ENCODE measurements around the gene SNX22.
A peak's percentile ranks its signal among the peaks of the same experiment; 100 is the strongest.

Gene SNX22

GRCh38 chr15:64163659-64164362 is 12.3 kb downstream of the SNX22 start:
- Histone ChIP-seq H3K27ac (replicated peaks) (peak overlapping the region; percentile 91), H3K27me3 (ENCODE audit: insufficient read depth, poor library complexity, severe bottlenecking) (no peaks in the 10 kb centered on the region), H3K4me3 (replicated peaks; ENCODE audit: insufficient read depth, low read length) (peak overlapping the region; percentile 45)
- TF ChIP-seq POLR2AphosphoS5 (IDR thresholded peaks at IDR 0.05; ENCODE audit: low read depth) (no peak; the same call in 1 of the 2 replicates), REST (IDR thresholded peaks at IDR 0.05; ENCODE audit: insufficient replicate concordance, low read depth) (no peak), GABPA (IDR thresholded peaks at IDR 0.05; ENCODE audit: low read depth) (no peak), SPI1 (IDR thresholded peaks at IDR 0.05; ENCODE audit: borderline replicate concordance, low read depth) (no peak)
- TF ChIP-seq, protein P1, sequence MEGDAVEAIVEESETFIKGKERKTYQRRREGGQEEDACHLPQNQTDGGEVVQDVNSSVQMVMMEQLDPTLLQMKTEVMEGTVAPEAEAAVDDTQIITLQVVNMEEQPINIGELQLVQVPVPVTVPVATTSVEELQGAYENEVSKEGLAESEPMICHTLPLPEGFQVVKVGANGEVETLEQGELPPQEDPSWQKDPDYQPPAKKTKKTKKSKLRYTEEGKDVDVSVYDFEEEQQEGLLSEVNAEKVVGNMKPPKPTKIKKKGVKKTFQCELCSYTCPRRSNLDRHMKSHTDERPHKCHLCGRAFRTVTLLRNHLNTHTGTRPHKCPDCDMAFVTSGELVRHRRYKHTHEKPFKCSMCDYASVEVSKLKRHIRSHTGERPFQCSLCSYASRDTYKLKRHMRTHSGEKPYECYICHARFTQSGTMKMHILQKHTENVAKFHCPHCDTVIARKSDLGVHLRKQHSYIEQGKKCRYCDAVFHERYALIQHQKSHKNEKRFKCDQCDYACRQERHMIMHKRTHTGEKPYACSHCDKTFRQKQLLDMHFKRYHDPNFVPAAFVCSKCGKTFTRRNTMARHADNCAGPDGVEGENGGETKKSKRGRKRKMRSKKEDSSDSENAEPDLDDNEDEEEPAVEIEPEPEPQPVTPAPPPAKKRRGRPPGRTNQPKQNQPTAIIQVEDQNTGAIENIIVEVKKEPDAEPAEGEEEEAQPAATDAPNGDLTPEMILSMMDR (IDR thresholded peaks at IDR 0.05; ENCODE audit: insufficient read depth, low read length) = no peak
- peak; percentile 75 to 81 for DNase-seq (ENCODE audit: low read depth in 1 of 2, low spot score in 1 of 2)

DNA sequence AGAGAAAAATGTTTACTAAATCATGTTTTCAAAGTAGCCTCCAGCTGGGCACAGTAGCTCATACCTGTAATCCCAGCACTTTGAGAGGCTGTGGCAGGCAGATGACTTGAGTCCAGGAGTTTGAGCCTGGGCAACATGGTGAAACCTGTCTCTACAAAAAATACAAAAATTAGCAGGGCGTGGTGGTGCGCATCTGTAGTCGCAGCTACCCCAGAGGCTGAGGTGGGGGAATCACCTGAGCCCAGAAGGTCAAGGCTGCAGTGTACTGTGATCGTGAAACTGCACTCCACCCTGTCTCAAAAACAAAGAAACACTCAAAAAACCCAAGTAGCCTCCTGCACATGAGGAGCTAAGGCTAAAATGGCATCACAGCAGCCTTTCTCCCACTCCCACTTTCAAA is 12.9 kb downstream of the SNX22 start:
- Histone ChIP-seq H3K4me3 (replicated peaks; ENCODE audit: insufficient read depth, low read length) (no peak overlapping the region), H3K27me3 (ENCODE audit: insufficient read depth, poor library complexity, severe bottlenecking) (no peaks in the 10 kb centered on the region), H3K27ac (replicated peaks) (peak overlapping the region; percentile 91)
- TF ChIP-seq POLR2AphosphoS5 (IDR thresholded peaks at IDR 0.05; ENCODE audit: low read depth) = no peak
- no peak for DNase-seq (ENCODE audit: low read depth in 1 of 2, low spot score in 1 of 2)

DNA sequence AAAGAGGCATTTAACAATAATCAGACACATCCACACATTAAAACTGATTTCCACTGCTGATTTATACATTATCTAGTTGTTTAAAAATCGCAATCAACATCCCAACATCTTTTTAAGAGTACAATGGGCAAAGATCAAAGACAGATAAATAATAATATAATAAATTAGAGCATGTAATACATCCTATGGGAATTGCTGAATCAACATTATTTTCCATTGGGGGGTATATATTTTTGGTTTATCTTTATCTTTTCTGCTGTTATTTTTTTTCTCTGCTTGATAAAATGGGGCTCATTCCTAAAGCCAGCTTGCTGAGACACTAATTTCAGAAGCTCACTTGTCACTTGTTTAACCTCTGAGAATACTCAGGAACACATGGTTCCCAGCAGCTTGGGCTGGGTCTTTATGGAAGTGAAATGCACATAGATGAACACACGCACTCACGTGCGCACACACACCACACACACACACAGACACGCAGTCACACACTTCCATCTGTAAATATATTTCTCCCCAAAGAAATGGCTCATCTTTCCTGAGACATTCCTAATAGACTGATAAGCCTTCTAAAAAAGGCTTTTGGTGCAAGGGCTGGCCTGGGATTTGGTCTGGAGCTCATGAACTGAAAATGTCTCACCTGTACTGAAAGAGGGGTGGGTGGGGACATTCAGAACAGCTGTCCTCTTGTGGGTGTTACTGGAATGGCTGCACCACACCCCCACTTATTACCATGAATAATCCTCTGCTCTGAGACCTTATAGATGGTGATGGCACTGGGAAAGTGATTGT is 14.8 kb downstream of the SNX22 start:
- no peak for DNase-seq (ENCODE audit: low read depth in 1 of 2, low spot score in 1 of 2)
- Histone ChIP-seq H3K4me3 (replicated peaks; ENCODE audit: insufficient read depth, low read length) (no peak overlapping the region), H3K27ac (replicated peaks) (peak overlapping the region; percentile 37), H3K27me3 (ENCODE audit: insufficient read depth, poor library complexity, severe bottlenecking) (no peaks in the 10 kb centered on the region)
- TF ChIP-seq, protein P1 (IDR thresholded peaks at IDR 0.05; ENCODE audit: insufficient read depth, low read length) = no peak
- TF ChIP-seq SPI1 (IDR thresholded peaks at IDR 0.05; ENCODE audit: borderline replicate concordance, low read depth) = no peak
- TF ChIP-seq GABPA (IDR thresholded peaks at IDR 0.05; ENCODE audit: low read depth) = no peak
- TF ChIP-seq POLR2AphosphoS5 (IDR thresholded peaks at IDR 0.05; ENCODE audit: low read depth) = no peak
- TF ChIP-seq REST (IDR thresholded peaks at IDR 0.05; ENCODE audit: insufficient replicate concordance, low read depth) = no peak

DNA sequence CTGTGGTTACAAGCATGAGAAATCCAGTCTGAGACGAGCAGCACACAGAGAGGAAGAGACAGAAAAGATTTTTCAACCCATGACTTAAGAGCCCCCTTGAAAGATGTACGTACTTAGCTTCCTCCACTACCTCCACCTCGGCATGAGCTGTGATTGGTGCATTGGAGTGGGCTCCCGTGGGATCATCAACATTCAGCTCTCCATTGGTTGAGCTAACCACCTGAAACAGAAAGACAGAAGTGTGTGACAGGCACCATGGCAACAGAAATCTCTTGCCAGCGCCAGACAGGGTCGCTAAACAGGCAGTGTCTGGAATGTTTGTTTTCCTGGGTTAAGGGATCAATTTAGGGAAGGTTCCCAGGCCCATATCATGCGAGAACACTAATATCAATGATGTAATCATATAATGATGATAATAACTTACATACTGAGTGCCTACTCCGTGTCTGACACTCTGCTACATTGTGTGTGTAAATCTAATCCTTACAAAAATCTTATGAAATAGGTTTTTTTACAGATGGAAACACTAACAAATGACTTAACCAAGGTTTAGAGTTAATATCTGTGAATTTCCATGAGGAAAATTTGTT is 28.8 kb downstream of the SNX22 start:
- Histone ChIP-seq H3K4me3 (replicated peaks; ENCODE audit: insufficient read depth, low read length) (no peak overlapping the region), H3K27me3 (ENCODE audit: insufficient read depth, poor library complexity, severe bottlenecking) (no peaks in the 10 kb centered on the region), H3K27ac (replicated peaks) (no peak overlapping the region)
- DNase-seq (ENCODE audit: low read depth in 1 of 2, low spot score in 1 of 2) = no peak
- TF ChIP-seq SPI1 (IDR thresholded peaks at IDR 0.05; ENCODE audit: borderline replicate concordance, low read depth) (no peak), REST (IDR thresholded peaks at IDR 0.05; ENCODE audit: insufficient replicate concordance, low read depth) (no peak), POLR2AphosphoS5 (IDR thresholded peaks at IDR 0.05; ENCODE audit: low read depth) (no peak), GABPA (IDR thresholded peaks at IDR 0.05; ENCODE audit: low read depth) (no peak)
- TF ChIP-seq, protein P1 (IDR thresholded peaks at IDR 0.05; ENCODE audit: insufficient read depth, low read length) = no peak
